Astrocyte of the spinal cord (primary cell): ENCODE data around the gene SLC6A3.

ENCODE experiments used
- DNase-seq: peaks from one replicate; pipeline ENCODE4 v3.0.0; 2011; ENCODE audit warnings: low read depth, low spot score
- H3K4me3 ChIP-seq: 2 replicates; pipeline ENCODE4 v1.5.1; 2011; ENCODE audit warnings: low read depth, mild to moderate bottlenecking, low read length, moderate library complexity
- in situ Hi-C: cut with HindIII; loops from 2 replicates; pipeline ENCODE4 v1.10.0; 2017; ENCODE audit warnings: low sequenced_read_pairs
- TF ChIP-seq, protein P1 (sequence below): IDR thresholded peaks from 2 replicates; pipeline ENCODE4 v1.5.1; 2012; ENCODE audit warnings: low read depth, mild to moderate bottlenecking, low read length, inconsistent platforms

Gene SLC6A3

DNA sequence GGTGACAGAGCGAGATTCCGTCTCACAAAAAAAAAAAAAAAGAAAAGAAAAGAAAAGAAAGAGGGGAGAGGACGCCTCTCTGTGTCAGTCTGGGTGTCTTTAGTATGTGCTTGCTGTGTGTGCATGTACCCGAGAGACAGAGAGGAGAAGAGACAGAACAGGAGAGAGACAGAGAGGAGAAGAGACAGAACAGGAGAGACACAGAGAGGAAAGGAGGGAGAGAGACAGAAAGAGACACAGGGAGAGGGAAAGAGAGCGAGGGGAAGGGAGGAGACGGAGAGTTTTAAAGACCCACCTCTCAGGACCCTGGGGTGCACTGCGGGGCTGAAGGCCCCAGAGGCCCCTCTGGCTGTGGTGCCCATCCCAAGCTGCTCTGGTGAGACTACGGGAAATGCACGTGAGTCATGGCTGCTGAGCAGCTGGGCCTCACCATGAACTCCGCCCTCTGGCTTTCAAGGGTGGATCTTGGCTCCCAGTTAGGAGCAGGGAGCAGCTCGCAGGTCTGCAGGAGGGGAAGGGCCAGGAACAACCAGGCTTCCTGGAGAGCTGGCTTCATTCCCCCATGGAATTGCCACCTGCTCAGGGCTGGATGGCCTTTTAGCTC is 7.9 kb downstream of the SLC6A3 start:
- no peak overlapping the region for H3K4me3 ChIP-seq
- in situ Hi-C loops, result no loop called here
- TF ChIP-seq, protein P1, sequence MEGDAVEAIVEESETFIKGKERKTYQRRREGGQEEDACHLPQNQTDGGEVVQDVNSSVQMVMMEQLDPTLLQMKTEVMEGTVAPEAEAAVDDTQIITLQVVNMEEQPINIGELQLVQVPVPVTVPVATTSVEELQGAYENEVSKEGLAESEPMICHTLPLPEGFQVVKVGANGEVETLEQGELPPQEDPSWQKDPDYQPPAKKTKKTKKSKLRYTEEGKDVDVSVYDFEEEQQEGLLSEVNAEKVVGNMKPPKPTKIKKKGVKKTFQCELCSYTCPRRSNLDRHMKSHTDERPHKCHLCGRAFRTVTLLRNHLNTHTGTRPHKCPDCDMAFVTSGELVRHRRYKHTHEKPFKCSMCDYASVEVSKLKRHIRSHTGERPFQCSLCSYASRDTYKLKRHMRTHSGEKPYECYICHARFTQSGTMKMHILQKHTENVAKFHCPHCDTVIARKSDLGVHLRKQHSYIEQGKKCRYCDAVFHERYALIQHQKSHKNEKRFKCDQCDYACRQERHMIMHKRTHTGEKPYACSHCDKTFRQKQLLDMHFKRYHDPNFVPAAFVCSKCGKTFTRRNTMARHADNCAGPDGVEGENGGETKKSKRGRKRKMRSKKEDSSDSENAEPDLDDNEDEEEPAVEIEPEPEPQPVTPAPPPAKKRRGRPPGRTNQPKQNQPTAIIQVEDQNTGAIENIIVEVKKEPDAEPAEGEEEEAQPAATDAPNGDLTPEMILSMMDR, result no peak
- no peak for DNase-seq

DNA sequence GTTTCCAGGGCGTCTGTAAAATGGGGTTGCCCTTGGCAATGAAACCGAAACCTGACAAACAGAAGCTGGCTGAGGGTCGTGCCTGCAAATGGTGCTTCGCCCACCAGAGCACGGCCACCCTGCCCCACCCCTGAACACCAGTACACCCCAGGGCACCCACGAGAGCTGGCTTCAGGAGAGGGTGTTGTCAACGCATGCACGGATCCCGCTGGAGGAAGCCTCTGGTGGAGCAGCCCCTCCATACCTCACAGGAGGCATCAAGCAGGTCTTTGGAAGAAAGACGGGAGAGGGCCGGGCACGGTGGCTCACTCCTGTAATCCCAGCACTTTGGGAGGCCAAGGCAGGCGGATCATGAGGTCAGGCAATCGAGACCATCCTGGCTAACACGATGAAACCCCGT is 8.6 kb downstream of the SLC6A3 start:
- TF ChIP-seq, protein P1, result no peak
- DNase-seq, result no peak
- in situ Hi-C loops, result no loop called here
- H3K4me3 ChIP-seq, result no peak overlapping the region

DNA sequence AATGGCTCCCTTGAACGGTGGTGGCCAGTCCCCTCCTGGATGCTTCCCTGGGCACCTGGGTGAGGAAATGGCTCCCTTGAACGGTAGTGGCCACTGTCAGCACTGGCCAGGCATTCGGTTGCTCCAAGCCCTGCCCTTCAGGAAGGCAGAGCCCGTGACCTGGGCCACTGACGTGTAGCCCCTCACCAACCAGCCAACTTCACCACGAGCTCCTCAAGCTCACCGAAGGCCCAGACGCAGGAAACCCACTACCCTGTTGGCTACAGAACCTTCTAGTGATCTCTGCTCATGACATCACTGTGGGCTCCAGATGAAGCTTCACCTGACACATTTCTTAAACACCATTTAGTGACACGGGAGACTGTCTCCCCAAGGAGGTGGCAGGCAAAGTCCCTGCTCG is 9.2 kb downstream of the SLC6A3 start:
- in situ Hi-C loops, result no loop called here

DNA sequence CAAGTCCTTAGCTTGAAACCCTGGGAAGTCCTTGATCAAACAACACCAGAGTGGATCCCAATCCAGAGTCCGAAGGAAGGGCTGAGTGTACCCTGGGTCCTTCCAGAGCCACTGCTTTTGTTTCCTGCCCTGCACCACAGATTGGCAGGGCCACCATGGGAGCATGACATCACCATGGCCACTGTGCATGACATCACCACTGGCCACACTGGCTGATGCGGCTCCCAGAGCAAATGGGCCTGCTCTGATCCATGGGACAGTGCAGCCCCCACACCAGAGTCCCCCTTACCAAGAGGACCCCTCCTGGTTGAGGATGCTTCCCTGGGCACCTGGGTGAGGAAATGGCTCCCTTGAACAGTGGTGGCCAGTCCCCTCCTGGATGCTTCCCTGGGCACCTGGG is 9.9 kb downstream of the SLC6A3 start:
- H3K4me3 ChIP-seq, result no peak overlapping the region
- in situ Hi-C loops, result no loop called here
- no peak for DNase-seq
- TF ChIP-seq, protein P1, result no peak

More for the DNA sequence above, 9.2 kb downstream of the SLC6A3 start:
- TF ChIP-seq, protein P1, result no peak
- H3K4me3 ChIP-seq, result no peak overlapping the region
- no peak for DNase-seq

DNA sequence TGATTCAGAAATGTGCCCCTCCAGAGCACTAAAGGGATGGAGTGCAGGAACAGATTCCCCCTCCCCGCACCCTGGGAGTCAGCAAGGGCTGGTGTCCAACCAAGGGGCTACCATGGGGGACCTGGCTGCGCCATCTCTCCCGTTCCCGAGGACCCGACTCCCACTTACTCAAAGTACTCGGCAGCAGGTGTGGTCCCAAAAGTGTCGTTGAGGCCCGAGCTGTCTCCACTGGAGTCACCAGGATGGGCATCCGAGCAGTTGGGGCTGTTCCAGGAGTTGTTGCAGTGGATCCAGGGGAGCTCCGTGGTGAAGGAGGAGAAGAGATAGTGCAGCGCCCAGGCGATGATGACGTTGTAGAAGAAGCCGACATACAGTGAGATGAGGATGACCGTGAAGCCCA is 12.9 kb downstream of the SLC6A3 start:
- TF ChIP-seq, protein P1, result no peak
- no peak overlapping the region for H3K4me3 ChIP-seq
- in situ Hi-C loops, result no loop called here
- DNase-seq, result no peak

DNA sequence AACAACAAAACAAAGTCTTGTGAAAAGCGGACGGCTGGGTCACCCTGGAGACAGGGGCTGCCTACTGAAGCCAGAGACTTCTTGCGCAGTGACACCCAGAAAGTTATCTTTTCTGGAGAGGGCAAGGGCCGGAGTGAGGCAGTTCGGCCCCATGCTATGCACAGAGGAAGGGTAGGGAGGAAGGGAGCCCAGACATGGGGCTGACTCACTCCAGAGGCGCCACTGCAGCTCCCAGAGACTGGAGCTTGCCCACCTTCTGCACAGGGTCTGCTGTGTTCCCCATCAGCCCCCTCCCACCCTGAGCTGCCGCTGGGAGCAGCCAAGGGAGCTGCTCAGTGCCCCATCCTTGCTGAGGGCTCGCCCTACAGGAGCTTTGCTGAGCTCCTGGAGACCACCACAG is 13.3 kb downstream of the SLC6A3 start:
- TF ChIP-seq, protein P1, result no peak
- no peak for DNase-seq
- in situ Hi-C loops, result no loop called here
- H3K4me3 ChIP-seq, result no peak overlapping the region
